NCI-H1694 (cell line): Measurements from ENCODE around the gene TOB1.
A peak's percentile ranks its signal among the peaks of the same experiment; 100 is the strongest.

Experiments used
- DNase-seq: peaks from one replicate; lab custom pipeline; 2025; lab: John Stamatoyannopoulos, UW

The TOB1 gene

GRCh38 chr17:50832267-50832863 is 33.8 kb downstream of the TOB1 start:
- DNase-seq, result no peak

- no peak for DNase-seq
Observed at GRCh38 chr17:50831471-50831928, 34.7 kb downstream of the TOB1 start.

GRCh38 chr17:50830994-50831393 is 35.2 kb downstream of the TOB1 start:
- peak; percentile 72 for DNase-seq

GRCh38 chr17:50830352-50830751 is 35.8 kb downstream of the TOB1 start:
- no peak for DNase-seq

- no peak for DNase-seq
Observed at GRCh38 chr17:50829332-50829731, 36.8 kb downstream of the TOB1 start.

- DNase-seq, result no peak
Observed at GRCh38 chr17:50828508-50829170, 37.5 kb downstream of the TOB1 start.

- DNase-seq, result no peak
Observed at GRCh38 chr17:50825188-50825587, 41.0 kb downstream of the TOB1 start.

GRCh38 chr17:50824429-50824828 is 41.7 kb downstream of the TOB1 start:
- DNase-seq, result no peak

GRCh38 chr17:50822550-50822949 is 43.6 kb downstream of the TOB1 start:
- no peak for DNase-seq

- no peak for DNase-seq
Observed at GRCh38 chr17:50820651-50821050, 45.5 kb downstream of the TOB1 start.

- DNase-seq, result no peak
Observed at GRCh38 chr17:50818921-50819657, 47.1 kb downstream of the TOB1 start.

- no peak for DNase-seq
Observed at GRCh38 chr17:50818261-50818660, 47.9 kb downstream of the TOB1 start.

GRCh38 chr17:50817838-50818237 is 48.3 kb downstream of the TOB1 start:
- no peak for DNase-seq

GRCh38 chr17:50816771-50817751 is 49.1 kb downstream of the TOB1 start:
- no peak for DNase-seq

- no peak for DNase-seq
Observed at GRCh38 chr17:50816271-50816670, 49.9 kb downstream of the TOB1 start.

GRCh38 chr17:50815400-50815799 is 50.8 kb downstream of the TOB1 start:
- no peak for DNase-seq

- DNase-seq, result no peak
Observed at GRCh38 chr17:50813583-50813982, 52.6 kb downstream of the TOB1 start.
